ENCODE results near the gene KRT5.

DNA sequence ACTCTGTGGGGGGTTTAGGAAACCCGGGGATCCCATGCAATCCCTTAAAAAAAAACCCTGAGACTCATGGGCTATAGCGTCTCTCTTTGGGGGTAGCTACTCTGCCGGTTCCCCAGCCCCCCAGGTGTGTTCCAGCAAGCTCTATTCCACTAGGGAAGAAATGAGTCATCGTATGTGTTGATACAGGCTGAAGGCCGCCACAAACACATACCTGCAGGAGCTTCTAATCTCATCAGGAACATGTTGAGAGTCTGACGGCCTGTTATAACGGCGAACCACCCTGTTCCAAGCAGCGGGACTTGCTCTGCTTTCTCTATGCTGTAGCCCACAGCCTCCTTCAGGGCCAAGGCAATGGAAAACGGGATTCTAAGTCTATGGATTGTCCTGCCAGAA is 977 bp upstream of the KRT5 start:
- TF ChIP-seq POLR2AphosphoS5 (IDR thresholded peaks at IDR 0.05; ENCODE audit: insufficient read depth, low read depth, low read length): no peak
- TF ChIP-seq, protein P1, sequence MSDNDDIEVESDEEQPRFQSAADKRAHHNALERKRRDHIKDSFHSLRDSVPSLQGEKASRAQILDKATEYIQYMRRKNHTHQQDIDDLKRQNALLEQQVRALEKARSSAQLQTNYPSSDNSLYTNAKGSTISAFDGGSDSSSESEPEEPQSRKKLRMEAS (IDR thresholded peaks at IDR 0.05; ENCODE audit: insufficient read depth, insufficient read length): no peak
- no peak for TF ChIP-seq EZH2 (IDR thresholded peaks at IDR 0.05; ENCODE audit: borderline replicate concordance, low read depth, low read length, severe bottlenecking)
- TF ChIP-seq, protein P2, sequence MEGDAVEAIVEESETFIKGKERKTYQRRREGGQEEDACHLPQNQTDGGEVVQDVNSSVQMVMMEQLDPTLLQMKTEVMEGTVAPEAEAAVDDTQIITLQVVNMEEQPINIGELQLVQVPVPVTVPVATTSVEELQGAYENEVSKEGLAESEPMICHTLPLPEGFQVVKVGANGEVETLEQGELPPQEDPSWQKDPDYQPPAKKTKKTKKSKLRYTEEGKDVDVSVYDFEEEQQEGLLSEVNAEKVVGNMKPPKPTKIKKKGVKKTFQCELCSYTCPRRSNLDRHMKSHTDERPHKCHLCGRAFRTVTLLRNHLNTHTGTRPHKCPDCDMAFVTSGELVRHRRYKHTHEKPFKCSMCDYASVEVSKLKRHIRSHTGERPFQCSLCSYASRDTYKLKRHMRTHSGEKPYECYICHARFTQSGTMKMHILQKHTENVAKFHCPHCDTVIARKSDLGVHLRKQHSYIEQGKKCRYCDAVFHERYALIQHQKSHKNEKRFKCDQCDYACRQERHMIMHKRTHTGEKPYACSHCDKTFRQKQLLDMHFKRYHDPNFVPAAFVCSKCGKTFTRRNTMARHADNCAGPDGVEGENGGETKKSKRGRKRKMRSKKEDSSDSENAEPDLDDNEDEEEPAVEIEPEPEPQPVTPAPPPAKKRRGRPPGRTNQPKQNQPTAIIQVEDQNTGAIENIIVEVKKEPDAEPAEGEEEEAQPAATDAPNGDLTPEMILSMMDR (IDR thresholded peaks at IDR 0.05; ENCODE audit: extremely low read depth in 1 of 2, insufficient read depth in 1 of 2, low read depth in 1 of 2, low read length in 2 of 2): no peak
- TF ChIP-seq FOS (IDR thresholded peaks at IDR 0.05; ENCODE audit: borderline replicate concordance, insufficient read depth, low read length): no peak
- TF ChIP-seq POLR2A (IDR thresholded peaks at IDR 0.05; ENCODE audit: low read depth, low read length): no peak
